ENCODE results near the gene C22orf15. TPM values are rescaled to one million over a fixed set of nuclear protein-coding genes. Genes with fewer than 3 reads are reported as not detected.

The C22orf15 gene
- total RNA-seq, 2 donors from 2014 or later: 1.5 to 2.2 TPM

- no peak overlapping the region for H3K27ac Mint-ChIP-seq
- peaks cover 37% of the 10 kb centered on the region for H3K36me3 ChIP-seq (ENCODE audit: control insufficient read depth, insufficient read depth, low read length)
- no peaks in the 10 kb centered on the region for H3K4me1 ChIP-seq (ENCODE audit: control insufficient read depth, insufficient read depth, low read length)
- no peak overlapping the region for H3K9ac ChIP-seq (ENCODE audit: extremely low read depth, low read length, poor library complexity, severe bottlenecking)
- no peak for DNase-seq
- TF ChIP-seq CTCF (conservative IDR thresholded peaks at IDR 0.05): no peak
- H3K9me3 Mint-ChIP-seq: no peaks in the 10 kb centered on the region
- peaks cover 34% of the 10 kb centered on the region for H3K36me3 Mint-ChIP-seq (ENCODE audit: low read depth)
- WGBS, 2 experiments (ENCODE audit: insufficient coverage in 1 of 2, insufficient read length in 1 of 2): 92 to 93% methylated on average over 14 to 23 of the region's 23 CpGs
- H3K4me3 ChIP-seq (ENCODE audit: low read length): no peak overlapping the region
- peak overlapping the region; percentile 72 for H3K4me3 Mint-ChIP-seq
- no peaks in the 10 kb centered on the region for H3K27me3 ChIP-seq (ENCODE audit: control insufficient read depth, insufficient read depth, low read length, poor library complexity, severe bottlenecking)
- no peaks in the 10 kb centered on the region for H3K27me3 Mint-ChIP-seq (ENCODE audit: insufficient read depth)
- H3K27ac ChIP-seq (ENCODE audit: low read depth, low read length): no peak overlapping the region
- no peaks in the 10 kb centered on the region for H3K9me3 ChIP-seq (ENCODE audit: control insufficient read depth, low read length)
- no peaks in the 10 kb centered on the region for H3K4me1 Mint-ChIP-seq
These were observed 47.9 kb upstream of the C22orf15 start for GRCh38 chr22:23714596-23715578.

GRCh38 chr22:23715806-23716375 is 46.9 kb upstream of the C22orf15 start:
- H3K27ac ChIP-seq (ENCODE audit: low read depth, low read length): no peak overlapping the region
- Mint-ChIP-seq H3K4me3 (peak overlapping the region; percentile 72), H3K4me1 (no peaks in the 10 kb centered on the region), H3K9me3 (no peaks in the 10 kb centered on the region), H3K36me3 (ENCODE audit: low read depth) (peaks cover 24% of the 10 kb centered on the region), H3K27ac (no peak overlapping the region), H3K27me3 (ENCODE audit: insufficient read depth) (no peaks in the 10 kb centered on the region)
- no peaks in the 10 kb centered on the region for H3K4me1 ChIP-seq (ENCODE audit: control insufficient read depth, insufficient read depth, low read length)
- no peaks in the 10 kb centered on the region for H3K27me3 ChIP-seq (ENCODE audit: control insufficient read depth, insufficient read depth, low read length, poor library complexity, severe bottlenecking)
- DNase-seq: no peak
- H3K36me3 ChIP-seq (ENCODE audit: control insufficient read depth, insufficient read depth, low read length): peaks cover 28% of the 10 kb centered on the region
- no peaks in the 10 kb centered on the region for H3K9me3 ChIP-seq (ENCODE audit: control insufficient read depth, low read length)
- H3K9ac ChIP-seq (ENCODE audit: extremely low read depth, low read length, poor library complexity, severe bottlenecking): peak overlapping the region; percentile 75
- WGBS, 2 experiments (ENCODE audit: insufficient coverage in 1 of 2, insufficient read length in 1 of 2): 91 to 97% methylated on average over 15 to 18 of the region's 18 CpGs
- TF ChIP-seq CTCF (conservative IDR thresholded peaks at IDR 0.05): no peak
- H3K4me3 ChIP-seq (ENCODE audit: low read length): peak overlapping the region; percentile 83

DNA sequence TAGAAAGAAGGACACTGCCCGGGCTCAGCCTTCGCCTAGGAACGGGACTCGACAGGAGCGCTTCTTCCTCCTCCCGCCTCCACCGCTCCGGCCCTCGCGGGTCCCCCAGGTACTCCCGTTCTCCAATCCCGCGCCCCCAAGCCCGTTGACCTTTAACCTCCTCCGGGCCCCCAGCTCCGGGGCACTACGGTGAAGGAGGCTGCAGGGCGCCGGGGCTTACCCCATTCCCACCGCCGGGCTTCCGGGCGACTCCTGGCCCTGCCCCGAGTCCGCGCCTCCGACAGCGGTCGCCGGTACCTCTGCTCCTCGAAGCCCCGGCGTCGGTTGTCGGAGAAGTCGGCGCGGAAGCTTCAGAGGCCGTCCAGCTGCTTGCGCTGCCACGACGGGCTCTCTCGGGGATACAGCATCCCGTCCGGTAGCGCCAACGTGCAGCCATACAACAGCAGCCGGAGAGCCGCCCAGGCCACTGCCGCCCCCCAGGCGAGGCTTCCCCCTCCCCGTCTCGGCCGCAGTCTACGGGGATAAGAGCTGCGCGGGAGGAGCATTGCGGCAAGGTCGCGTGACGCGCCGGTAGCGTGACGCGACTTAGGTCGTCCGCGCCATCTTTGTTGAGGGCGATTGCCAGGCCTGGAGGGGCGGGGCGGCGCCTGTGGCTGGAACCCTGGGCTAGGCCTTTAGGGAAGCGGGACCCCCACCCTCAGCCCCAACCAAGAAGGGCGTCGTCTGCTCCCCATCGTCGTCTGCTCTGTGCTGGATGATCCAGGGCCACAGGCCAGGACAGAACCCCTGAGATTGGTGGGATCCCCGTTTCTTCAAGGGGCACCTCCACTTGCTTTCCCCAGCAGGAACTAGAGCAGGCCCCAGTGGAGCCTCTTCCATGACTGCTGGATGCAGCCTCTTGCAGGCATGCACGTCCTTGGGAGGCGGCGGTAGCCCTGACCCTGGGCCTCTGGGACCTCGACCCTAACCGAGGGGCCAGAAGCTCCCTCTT is 45.7 kb upstream of the C22orf15 start:
- 6 to 12% methylated on average over 36 to 84 of the region's 84 CpGs for WGBS, 2 experiments (ENCODE audit: insufficient coverage in 1 of 2, insufficient read length in 1 of 2)
- H3K4me1 Mint-ChIP-seq: no peaks in the 10 kb centered on the region
- no peaks in the 10 kb centered on the region for H3K4me1 ChIP-seq (ENCODE audit: control insufficient read depth, insufficient read depth, low read length)
- peaks cover 17% of the 10 kb centered on the region for H3K36me3 ChIP-seq (ENCODE audit: control insufficient read depth, insufficient read depth, low read length)
- H3K27ac ChIP-seq (ENCODE audit: low read depth, low read length): peak overlapping the region; percentile 60
- peak overlapping the region; percentile 72 for H3K4me3 Mint-ChIP-seq
- H3K4me3 ChIP-seq (ENCODE audit: low read length): peak overlapping the region; percentile 83
- peak; percentile 94 for DNase-seq
- TF ChIP-seq CTCF (conservative IDR thresholded peaks at IDR 0.05): no peak
- H3K27me3 ChIP-seq (ENCODE audit: control insufficient read depth, insufficient read depth, low read length, poor library complexity, severe bottlenecking): no peaks in the 10 kb centered on the region
- no peaks in the 10 kb centered on the region for H3K9me3 Mint-ChIP-seq
- peak overlapping the region; percentile 81 for H3K27ac Mint-ChIP-seq
- no peaks in the 10 kb centered on the region for H3K9me3 ChIP-seq (ENCODE audit: control insufficient read depth, low read length)
- H3K9ac ChIP-seq (ENCODE audit: extremely low read depth, low read length, poor library complexity, severe bottlenecking): peak overlapping the region; percentile 75
- H3K36me3 Mint-ChIP-seq (ENCODE audit: low read depth): peaks cover 17% of the 10 kb centered on the region
- H3K27me3 Mint-ChIP-seq (ENCODE audit: insufficient read depth): no peaks in the 10 kb centered on the region
